ENCODE measurements around the gene IMMP2L.
"Not testable (repeated sequence)": the region's sequence is repeated elsewhere in the genome, so short reads cannot be mapped to it uniquely, and the experiment has no call there.

IMMP2L gene

GRCh38 chr7:111091593-111092358, 470.5 kb downstream of the IMMP2L start:
- DNase-seq = no peak

- DNase-seq = no peak
Observed at GRCh38 chr7:111090846-111091245, 471.4 kb downstream of the IMMP2L start, which contains the start of gene LRRN3. TSS of gene LRRN3 (plus strand) at chr7:111091127. CDS start at chr7:111122773, 31,646 bp downstream.

GRCh38 chr7:111089822-111090426, 472.4 kb downstream of the IMMP2L start:
- DNase-seq = peak; percentile 51

GRCh38 chr7:111088328-111088727, 474.0 kb downstream of the IMMP2L start:
- DNase-seq = no peak

GRCh38 chr7:111086532-111086931, 475.8 kb downstream of the IMMP2L start:
- DNase-seq = no peak

- no peak for DNase-seq
Observed at GRCh38 chr7:111085356-111085755, 476.9 kb downstream of the IMMP2L start.

GRCh38 chr7:111083413-111083812, 478.9 kb downstream of the IMMP2L start:
- DNase-seq = no peak

GRCh38 chr7:111082351-111082750, 479.9 kb downstream of the IMMP2L start:
- DNase-seq = no peak

GRCh38 chr7:111081546-111082267, 480.6 kb downstream of the IMMP2L start:
- DNase-seq = no peak

GRCh38 chr7:111080495-111081105, 481.7 kb downstream of the IMMP2L start:
- DNase-seq = no peak

GRCh38 chr7:111077001-111077400, 485.3 kb downstream of the IMMP2L start:
- DNase-seq = no peak

- peak; percentile 34 for DNase-seq
Observed at GRCh38 chr7:111076205-111076604, 486.1 kb downstream of the IMMP2L start.

- DNase-seq = no peak
Observed at GRCh38 chr7:111075498-111075897, 486.8 kb downstream of the IMMP2L start.

GRCh38 chr7:111074748-111075146, 487.5 kb downstream of the IMMP2L start:
- no peak for DNase-seq

GRCh38 chr7:111074071-111074747, 488.1 kb downstream of the IMMP2L start:
- DNase-seq = no peak

GRCh38 chr7:111072658-111073057, 489.6 kb downstream of the IMMP2L start:
- not testable (repeated sequence) for DNase-seq

- no peak for DNase-seq
Observed at GRCh38 chr7:111071556-111071955, 490.7 kb downstream of the IMMP2L start.

GRCh38 chr7:111068618-111069017, 493.7 kb downstream of the IMMP2L start:
- DNase-seq = no peak

GRCh38 chr7:111067682-111068081, 494.6 kb downstream of the IMMP2L start:
- DNase-seq = no peak

- no peak for DNase-seq
Observed at GRCh38 chr7:111067251-111067650, 495.0 kb downstream of the IMMP2L start.

GRCh38 chr7:111063166-111063565, 499.1 kb downstream of the IMMP2L start:
- no peak for DNase-seq

GRCh38 chr7:111059833-111060232, 502.5 kb downstream of the IMMP2L start:
- no peak for DNase-seq

- DNase-seq = no peak
Observed at GRCh38 chr7:111057066-111057465, 505.2 kb downstream of the IMMP2L start.

All from HCEC 1CT (cell line).